Osteoblast (primary cell): ENCODE results near the gene OPCML. TPM values are rescaled to one million over a fixed set of nuclear protein-coding genes. Genes with fewer than 3 reads are reported as not detected.

ENCODE experiments used
- DNase-seq: peaks from one replicate; pipeline ENCODE4 v3.0.0; 2011; ENCODE audit warnings: low spot score, mixed read lengths; ENCODE audit not compliant: insufficient read length; ENCODE audit errors: missing footprints
- H2AFZ ChIP-seq: 2 replicates; pipeline ENCODE4 v1.6.0; 2011; ENCODE audit warnings: mild to moderate bottlenecking, low read length
- H3K27ac ChIP-seq: 2 replicates; pipeline ENCODE4 v1.5.1; 2011; ENCODE audit warnings: mild to moderate bottlenecking, low read depth, low read length, moderate library complexity
- H3K27me3 ChIP-seq: 2 replicates; pipeline ENCODE4 v1.6.0; 2012; ENCODE audit warnings: mild to moderate bottlenecking, control low read depth, inconsistent platforms, low read length, moderate library complexity; ENCODE audit not compliant: insufficient read depth
- H3K36me3 ChIP-seq: 2 replicates; pipeline ENCODE4 v1.5.1; 2011; ENCODE audit warnings: mild to moderate bottlenecking, low read length, control low read depth, moderate library complexity; ENCODE audit not compliant: insufficient read depth
- H3K4me1 ChIP-seq: 2 replicates; pipeline ENCODE4 v1.5.1; 2011; ENCODE audit warnings: mild to moderate bottlenecking, low read length, control low read depth, moderate library complexity; ENCODE audit not compliant: insufficient read depth
- H3K4me2 ChIP-seq: 2 replicates; pipeline ENCODE4 v1.6.0; 2011; ENCODE audit warnings: mild to moderate bottlenecking, low read length; ENCODE audit not compliant: insufficient read depth
- H3K4me3 ChIP-seq: fragments of 200-600 bp; sonication (generic); 3 replicates; pipeline ENCODE4 v1.5.1; 2012; ENCODE audit warnings: mild to moderate bottlenecking, low read length, inconsistent platforms; ENCODE audit not compliant: insufficient read depth
- H3K79me2 ChIP-seq: 2 replicates; pipeline ENCODE4 v1.6.0; 2012; ENCODE audit warnings: mild to moderate bottlenecking, low read length, control low read depth, inconsistent platforms; ENCODE audit not compliant: insufficient read depth
- H3K9me3 ChIP-seq: 2 replicates; pipeline ENCODE4 v1.5.1; 2011; ENCODE audit warnings: low read depth, low read length, control low read depth
- H4K20me1 ChIP-seq: 2 replicates; pipeline ENCODE4 v1.6.0; 2012; ENCODE audit warnings: mild to moderate bottlenecking, low read length, control low read depth; ENCODE audit not compliant: insufficient read depth
- CTCF ChIP-seq: IDR thresholded peaks from 2 replicates; pipeline ENCODE4 v1.5.1; 2011; ENCODE audit warnings: mild to moderate bottlenecking, low read depth, low read length, moderate library complexity; ENCODE audit errors: extremely low read depth
- total RNA-seq: library from RNA; depleted of rRNA; stranded (reverse); fragments of >200 nt; gene quantifications from 2 replicates; pipeline ENCODE4 v1.2.3, GENCODE V29; 2012

The OPCML gene
- total RNA-seq, 1 donor = 0.36 TPM

- no peak overlapping the region for H3K27ac ChIP-seq
- no peaks in the 10 kb centered on the region for H3K79me2 ChIP-seq
- H3K36me3 ChIP-seq = no peaks in the 10 kb centered on the region
- H3K27me3 ChIP-seq = no peaks in the 10 kb centered on the region
- H3K4me1 ChIP-seq = no peaks in the 10 kb centered on the region
- DNase-seq = no peak
- no peak overlapping the region for H3K4me2 ChIP-seq
- H3K4me3 ChIP-seq = no peak overlapping the region
- H3K9me3 ChIP-seq = no peaks in the 10 kb centered on the region
- no peak overlapping the region for H2AFZ ChIP-seq
- no peaks in the 10 kb centered on the region for H4K20me1 ChIP-seq
- no peak for TF ChIP-seq CTCF
Measured at GRCh38 chr11:132751516-132752250, 780.6 kb downstream of the OPCML start.

DNA sequence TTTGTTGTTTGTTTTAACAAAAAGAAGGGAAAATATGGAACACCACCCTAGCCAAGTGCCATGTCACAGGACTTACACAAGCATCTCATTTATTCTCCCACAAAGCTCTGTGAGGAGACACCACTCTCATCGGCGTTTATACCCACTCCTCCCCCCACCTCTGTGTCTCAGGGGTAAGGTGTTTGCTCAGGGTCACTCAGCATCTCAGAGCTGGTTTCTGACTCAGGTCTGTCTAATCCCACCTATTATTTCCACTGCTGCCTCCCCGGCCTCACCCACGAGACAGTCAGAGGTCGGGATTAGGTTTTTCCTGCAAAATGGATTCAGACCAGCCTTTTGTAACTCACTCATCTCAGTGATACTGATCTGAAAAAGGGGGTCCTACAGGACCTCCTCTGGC lies 786.0 kb downstream of the OPCML start:
- no peak overlapping the region for H2AFZ ChIP-seq
- no peak overlapping the region for H3K4me3 ChIP-seq
- no peak overlapping the region for H3K27ac ChIP-seq
- H4K20me1 ChIP-seq = no peaks in the 10 kb centered on the region
- H3K4me2 ChIP-seq = no peak overlapping the region
- H3K27me3 ChIP-seq = no peaks in the 10 kb centered on the region
- TF ChIP-seq CTCF = no peak
- no peaks in the 10 kb centered on the region for H3K9me3 ChIP-seq
- H3K79me2 ChIP-seq = no peaks in the 10 kb centered on the region
- DNase-seq = no peak
- peaks cover 17% of the 10 kb centered on the region for H3K4me1 ChIP-seq
- H3K36me3 ChIP-seq = no peaks in the 10 kb centered on the region

DNA sequence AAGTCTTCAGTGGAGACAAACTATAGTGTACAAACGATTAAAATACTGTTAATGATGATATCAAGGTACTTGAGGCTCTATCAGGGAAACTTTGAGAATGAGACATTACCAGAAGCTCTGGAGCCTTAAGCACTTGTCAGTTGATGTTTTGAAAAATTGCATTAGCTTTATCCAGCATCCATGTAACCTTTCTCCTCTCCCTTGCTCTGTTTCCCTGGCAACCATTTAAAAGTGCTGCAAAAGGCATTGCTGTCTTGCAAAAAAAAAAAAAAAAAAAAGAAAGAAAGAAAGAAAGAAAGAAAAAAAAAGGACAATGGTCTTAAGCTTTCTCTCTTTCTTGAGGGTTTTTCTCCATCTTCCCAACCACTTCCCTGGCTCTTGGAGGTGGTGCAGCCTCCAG lies 787.0 kb downstream of the OPCML start:
- Histone ChIP-seq H3K79me2 (no peaks in the 10 kb centered on the region), H3K9me3 (no peaks in the 10 kb centered on the region), H2AFZ (peak overlapping the region; percentile 84), H3K27ac (peak overlapping the region; percentile 66), H3K27me3 (no peaks in the 10 kb centered on the region), H4K20me1 (no peaks in the 10 kb centered on the region), H3K36me3 (no peaks in the 10 kb centered on the region), H3K4me1 (peaks cover 17% of the 10 kb centered on the region), H3K4me3 (no peak overlapping the region), H3K4me2 (peak overlapping the region; percentile 38)
- DNase-seq = no peak
- no peak for TF ChIP-seq CTCF

GRCh38 chr11:132744771-132745170 lies 787.5 kb downstream of the OPCML start:
- Histone ChIP-seq H4K20me1 (no peaks in the 10 kb centered on the region), H3K27ac (peak overlapping the region; percentile 66), H3K9me3 (no peaks in the 10 kb centered on the region), H2AFZ (peak overlapping the region; percentile 84), H3K4me3 (no peak overlapping the region), H3K36me3 (no peaks in the 10 kb centered on the region), H3K4me1 (peaks cover 17% of the 10 kb centered on the region), H3K79me2 (no peaks in the 10 kb centered on the region), H3K4me2 (peak overlapping the region; percentile 38), H3K27me3 (no peaks in the 10 kb centered on the region)
- peak; percentile 75 for DNase-seq
- no peak for TF ChIP-seq CTCF
